ENCODE results near the gene FAM174C. TPM values are rescaled to one million over a fixed set of nuclear protein-coding genes. Genes with fewer than 3 reads are reported as not detected.

The FAM174C gene
- polyA plus RNA-seq, 3 donors: 32.8 to 56.2 (median 40.0) TPM

- H4K20me1 ChIP-seq (ENCODE audit: insufficient read depth, low read length): no peaks in the 10 kb centered on the region
- H3K27ac Mint-ChIP-seq: no peak overlapping the region
- WGBS (ENCODE audit: insufficient coverage): 5% methylated on average over 58 of the region's 58 CpGs
- no peaks in the 10 kb centered on the region for H3K4me1 Mint-ChIP-seq
- TF ChIP-seq, protein P1, sequence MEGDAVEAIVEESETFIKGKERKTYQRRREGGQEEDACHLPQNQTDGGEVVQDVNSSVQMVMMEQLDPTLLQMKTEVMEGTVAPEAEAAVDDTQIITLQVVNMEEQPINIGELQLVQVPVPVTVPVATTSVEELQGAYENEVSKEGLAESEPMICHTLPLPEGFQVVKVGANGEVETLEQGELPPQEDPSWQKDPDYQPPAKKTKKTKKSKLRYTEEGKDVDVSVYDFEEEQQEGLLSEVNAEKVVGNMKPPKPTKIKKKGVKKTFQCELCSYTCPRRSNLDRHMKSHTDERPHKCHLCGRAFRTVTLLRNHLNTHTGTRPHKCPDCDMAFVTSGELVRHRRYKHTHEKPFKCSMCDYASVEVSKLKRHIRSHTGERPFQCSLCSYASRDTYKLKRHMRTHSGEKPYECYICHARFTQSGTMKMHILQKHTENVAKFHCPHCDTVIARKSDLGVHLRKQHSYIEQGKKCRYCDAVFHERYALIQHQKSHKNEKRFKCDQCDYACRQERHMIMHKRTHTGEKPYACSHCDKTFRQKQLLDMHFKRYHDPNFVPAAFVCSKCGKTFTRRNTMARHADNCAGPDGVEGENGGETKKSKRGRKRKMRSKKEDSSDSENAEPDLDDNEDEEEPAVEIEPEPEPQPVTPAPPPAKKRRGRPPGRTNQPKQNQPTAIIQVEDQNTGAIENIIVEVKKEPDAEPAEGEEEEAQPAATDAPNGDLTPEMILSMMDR (IDR thresholded peaks at IDR 0.05): peak; percentile 32
- H2AFZ ChIP-seq (ENCODE audit: insufficient read depth, low read depth, low read length, poor library complexity, severe bottlenecking): no peak overlapping the region
- peak overlapping the region in 1 of 2 donors; percentile 60 for H3K4me3 Mint-ChIP-seq
- H3K27ac ChIP-seq (ENCODE audit: low read depth in 1 of 2, low read length in 2 of 2): no peak overlapping the region
- peaks cover 0 to 29% of the 10 kb centered on the region in 2 donors for H3K27me3 ChIP-seq (ENCODE audit: control insufficient read depth in 2 of 2, insufficient read depth in 2 of 2, low read length in 2 of 2)
- peak overlapping the region; percentile 31 for H3K4me2 ChIP-seq (replicated peaks; ENCODE audit: extremely low read depth, low read length, poor library complexity, severe bottlenecking)
- no peaks in the 10 kb centered on the region for H3K36me3 Mint-ChIP-seq
- no peak overlapping the region for H3K4me3 ChIP-seq (replicated peaks in 1 of 3; ENCODE audit: low read depth in 2 of 3, low read length in 3 of 3)
- peaks cover 31 to 65% (median 63%) of the 10 kb centered on the region in 3 donors for H3K27me3 Mint-ChIP-seq (ENCODE audit: low read depth in 3 of 3)
- no peak for DNase-seq
- no peaks in the 10 kb centered on the region for H3K36me3 ChIP-seq (replicated peaks in 1 of 2; ENCODE audit: control insufficient read depth in 1 of 2, insufficient read depth in 2 of 2, low read length in 2 of 2)
- H3K9me3 Mint-ChIP-seq: peaks cover 0 to 7% (median 0%) of the 10 kb centered on the region in 7 donors
- H3K9me3 ChIP-seq (replicated peaks in 1 of 2; ENCODE audit: control insufficient read depth in 1 of 2, insufficient read depth in 1 of 2, low read length in 2 of 2): no peaks in the 10 kb centered on the region
- H3K9ac ChIP-seq (ENCODE audit: insufficient read depth, low read length, poor library complexity, severe bottlenecking): no peak overlapping the region
- intact Hi-C loops (cut with micrococcal nuclease): no loop called here
- H3K4me1 ChIP-seq (ENCODE audit: control insufficient read depth in 1 of 2, insufficient read depth in 2 of 2, low read length in 2 of 2): peaks cover 0 to 5% of the 10 kb centered on the region in 2 donors
- no peaks in the 10 kb centered on the region for H3K79me2 ChIP-seq (ENCODE audit: insufficient read depth, low read length)
Observed at GRCh38 chr19:1315470-1316166, 40.3 kb downstream of the FAM174C start.

DNA sequence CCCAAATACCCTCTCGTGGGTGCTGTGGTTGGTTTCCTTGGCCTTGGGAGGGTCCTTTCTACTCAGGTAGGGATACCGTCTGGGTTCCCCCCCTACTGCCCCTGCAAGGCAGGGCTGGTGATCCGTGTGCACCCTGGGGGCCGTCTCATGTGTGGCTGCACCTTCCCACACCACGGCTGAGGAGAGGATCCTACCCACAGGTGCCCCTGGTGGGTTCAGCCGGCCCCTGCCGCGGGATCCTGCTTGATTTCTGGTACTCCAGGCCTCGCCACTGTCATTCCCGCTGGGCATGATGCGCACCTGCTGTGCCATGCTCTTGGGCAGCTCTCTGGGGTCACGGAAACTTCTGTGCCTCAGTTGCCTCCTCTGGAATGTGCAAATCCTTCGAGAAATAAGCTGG, 41.1 kb downstream of the FAM174C start:
- intact Hi-C loops (cut with micrococcal nuclease): no loop called here
- WGBS (ENCODE audit: insufficient coverage): 84% methylated on average over 13 of the region's 13 CpGs
- Histone ChIP-seq H3K36me3 (replicated peaks in 1 of 2; ENCODE audit: control insufficient read depth in 1 of 2, insufficient read depth in 2 of 2, low read length in 2 of 2) (no peaks in the 10 kb centered on the region), H4K20me1 (ENCODE audit: insufficient read depth, low read length) (no peaks in the 10 kb centered on the region), H3K4me2 (replicated peaks; ENCODE audit: extremely low read depth, low read length, poor library complexity, severe bottlenecking) (no peak overlapping the region), H3K79me2 (ENCODE audit: insufficient read depth, low read length) (no peaks in the 10 kb centered on the region), H3K9ac (ENCODE audit: insufficient read depth, low read length, poor library complexity, severe bottlenecking) (no peak overlapping the region), H2AFZ (ENCODE audit: insufficient read depth, low read depth, low read length, poor library complexity, severe bottlenecking) (no peak overlapping the region), H3K27me3 (ENCODE audit: control insufficient read depth in 2 of 2, insufficient read depth in 2 of 2, low read length in 2 of 2) (peaks cover 0 to 29% of the 10 kb centered on the region in 2 donors), H3K4me1 (ENCODE audit: control insufficient read depth in 1 of 2, insufficient read depth in 2 of 2, low read length in 2 of 2) (peaks cover 0 to 5% of the 10 kb centered on the region in 2 donors), H3K27ac (ENCODE audit: low read depth in 1 of 2, low read length in 2 of 2) (no peak overlapping the region), H3K9me3 (replicated peaks in 1 of 2; ENCODE audit: control insufficient read depth in 1 of 2, insufficient read depth in 1 of 2, low read length in 2 of 2) (no peaks in the 10 kb centered on the region), H3K4me3 (replicated peaks in 1 of 3; ENCODE audit: low read depth in 2 of 3, low read length in 3 of 3) (no peak overlapping the region)
- H3K27ac Mint-ChIP-seq: no peak overlapping the region
- peak overlapping the region in 1 of 2 donors; percentile 70 for H3K4me3 Mint-ChIP-seq
- no peaks in the 10 kb centered on the region for H3K36me3 Mint-ChIP-seq
- H3K9me3 Mint-ChIP-seq: peaks cover 0 to 7% (median 0%) of the 10 kb centered on the region in 7 donors
- no peak for DNase-seq
- no peaks in the 10 kb centered on the region for H3K4me1 Mint-ChIP-seq
- H3K27me3 Mint-ChIP-seq (ENCODE audit: low read depth in 3 of 3): peaks cover 31 to 68% (median 68%) of the 10 kb centered on the region in 3 donors
- TF ChIP-seq, protein P1 (IDR thresholded peaks at IDR 0.05): no peak

All from CD14-positive monocyte (primary cell).